ENCODE data around the gene CTNNBL1. TPM values are rescaled to one million over a fixed set of nuclear protein-coding genes. Genes with fewer than 3 reads are reported as not detected.

The CTNNBL1 gene
- total RNA-seq, 2 experiments from 2014 or later, result 31.1 to 33.4 TPM

DNA sequence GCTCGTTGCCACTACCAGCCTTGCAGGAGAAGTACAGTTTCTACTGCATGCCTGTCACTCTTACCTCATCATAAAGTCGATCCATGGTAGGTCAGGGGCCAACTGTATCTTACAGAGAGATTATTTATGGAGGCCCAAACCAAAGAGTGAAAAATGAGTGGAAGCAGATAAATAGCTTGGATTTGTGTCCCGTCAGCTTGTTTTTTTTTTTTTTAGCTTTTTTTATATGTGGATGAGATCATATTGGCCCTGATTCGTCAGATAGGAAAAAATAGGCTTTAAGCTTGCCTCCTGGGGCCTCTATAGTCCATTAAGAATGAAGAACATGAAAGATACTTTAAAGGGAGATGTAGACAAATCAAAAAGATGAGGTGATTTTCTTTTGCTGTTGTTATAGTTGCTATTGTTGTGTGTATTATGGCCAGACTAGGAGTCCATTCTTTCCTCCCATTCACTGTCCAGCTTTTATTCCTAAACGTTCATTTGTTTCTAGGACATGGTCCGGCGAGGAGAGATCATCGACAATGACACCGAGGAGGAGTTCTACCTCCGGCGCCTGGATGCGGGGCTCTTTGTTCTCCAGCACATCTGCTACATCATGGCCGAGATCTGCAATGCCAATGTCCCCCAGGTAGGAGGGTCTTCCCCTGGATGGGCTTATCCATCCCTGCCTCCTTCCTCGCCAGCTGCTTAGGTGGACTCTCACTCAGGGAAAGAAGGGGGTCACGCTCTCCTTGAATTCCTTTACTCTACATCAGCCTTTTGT is 165.8 kb downstream of the CTNNBL1 start:
- Histone ChIP-seq H3K27me3 (ENCODE audit: control insufficient read depth in 1 of 2, insufficient read depth in 2 of 2, low read length in 2 of 2) (no peaks in the 10 kb centered on the region), H3K9me3 (ENCODE audit: control insufficient read depth in 1 of 2, insufficient read depth in 1 of 2, low read length in 2 of 2) (no peaks in the 10 kb centered on the region), H3K36me3 (ENCODE audit: insufficient read depth, low read length) (peaks cover 36% of the 10 kb centered on the region), H3K4me1 (ENCODE audit: insufficient read depth, low read length) (no peaks in the 10 kb centered on the region), H3K27ac (ENCODE audit: low read depth in 1 of 2, low read length in 2 of 2) (no peak overlapping the region), H3K4me3 (ENCODE audit: low read length) (no peak overlapping the region)
- TF ChIP-seq, protein P1, sequence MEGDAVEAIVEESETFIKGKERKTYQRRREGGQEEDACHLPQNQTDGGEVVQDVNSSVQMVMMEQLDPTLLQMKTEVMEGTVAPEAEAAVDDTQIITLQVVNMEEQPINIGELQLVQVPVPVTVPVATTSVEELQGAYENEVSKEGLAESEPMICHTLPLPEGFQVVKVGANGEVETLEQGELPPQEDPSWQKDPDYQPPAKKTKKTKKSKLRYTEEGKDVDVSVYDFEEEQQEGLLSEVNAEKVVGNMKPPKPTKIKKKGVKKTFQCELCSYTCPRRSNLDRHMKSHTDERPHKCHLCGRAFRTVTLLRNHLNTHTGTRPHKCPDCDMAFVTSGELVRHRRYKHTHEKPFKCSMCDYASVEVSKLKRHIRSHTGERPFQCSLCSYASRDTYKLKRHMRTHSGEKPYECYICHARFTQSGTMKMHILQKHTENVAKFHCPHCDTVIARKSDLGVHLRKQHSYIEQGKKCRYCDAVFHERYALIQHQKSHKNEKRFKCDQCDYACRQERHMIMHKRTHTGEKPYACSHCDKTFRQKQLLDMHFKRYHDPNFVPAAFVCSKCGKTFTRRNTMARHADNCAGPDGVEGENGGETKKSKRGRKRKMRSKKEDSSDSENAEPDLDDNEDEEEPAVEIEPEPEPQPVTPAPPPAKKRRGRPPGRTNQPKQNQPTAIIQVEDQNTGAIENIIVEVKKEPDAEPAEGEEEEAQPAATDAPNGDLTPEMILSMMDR (IDR thresholded peaks at IDR 0.05), result no peak
- POLR2A ChIA-PET, result no interaction called here
- DNase-seq (no peak), ATAC-seq (ENCODE audit: poor library complexity) (no peak)
- H3K36me3 Mint-ChIP-seq (ENCODE audit: low read depth), result peaks cover 84% of the 10 kb centered on the region
- no peaks in the 10 kb centered on the region for H3K27me3 Mint-ChIP-seq
- no peaks in the 10 kb centered on the region for H3K9me3 Mint-ChIP-seq
- intact Hi-C loops (cut with DNase I, micrococcal nuclease), result no loop called here
- H3K27ac Mint-ChIP-seq, result no peak overlapping the region
- CTCF ChIA-PET, result no interaction called here
- no peak overlapping the region for H3K4me3 Mint-ChIP-seq
- no peaks in the 10 kb centered on the region for H3K4me1 Mint-ChIP-seq (ENCODE audit: low read depth)

DNA sequence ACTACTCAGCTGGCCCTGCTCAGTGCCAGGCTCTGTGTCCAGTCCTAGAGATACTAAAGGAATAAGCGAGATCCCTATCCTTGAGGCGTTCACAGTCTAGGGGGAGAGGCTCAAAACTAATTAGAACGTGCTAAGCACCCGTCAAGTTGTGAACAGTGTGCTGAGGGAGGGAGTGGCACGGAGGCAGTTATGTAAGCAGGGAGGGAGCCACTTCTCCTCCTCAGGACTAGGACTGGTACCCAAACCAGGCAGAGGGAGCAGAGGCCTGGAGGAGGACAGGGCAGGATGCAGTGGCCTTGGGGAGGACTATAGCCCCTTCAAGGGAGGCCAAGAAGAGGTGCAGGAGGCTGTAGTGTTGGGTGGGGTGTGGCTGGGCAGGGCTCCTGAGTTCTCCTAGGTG is 169.5 kb downstream of the CTNNBL1 start:
- intact Hi-C loops (cut with DNase I, micrococcal nuclease), result no loop called here
- Mint-ChIP-seq H3K27me3 (no peaks in the 10 kb centered on the region), H3K9me3 (no peaks in the 10 kb centered on the region), H3K4me1 (ENCODE audit: low read depth) (no peaks in the 10 kb centered on the region), H3K27ac (no peak overlapping the region), H3K36me3 (ENCODE audit: low read depth) (peaks cover 74% of the 10 kb centered on the region), H3K4me3 (no peak overlapping the region)
- no peaks in the 10 kb centered on the region for H3K9me3 ChIP-seq (ENCODE audit: control insufficient read depth in 1 of 2, insufficient read depth in 1 of 2, low read length in 2 of 2)
- peaks cover 57% of the 10 kb centered on the region for H3K36me3 ChIP-seq (ENCODE audit: insufficient read depth, low read length)
- H3K27me3 ChIP-seq (ENCODE audit: control insufficient read depth in 1 of 2, insufficient read depth in 2 of 2, low read length in 2 of 2), result no peaks in the 10 kb centered on the region
- POLR2A ChIA-PET, result no interaction called here
- no peaks in the 10 kb centered on the region for H3K4me1 ChIP-seq (ENCODE audit: insufficient read depth, low read length)
- TF ChIP-seq, protein P1 (IDR thresholded peaks at IDR 0.05), result no peak
- H3K4me3 ChIP-seq (ENCODE audit: low read length), result no peak overlapping the region
- no peak overlapping the region for H3K27ac ChIP-seq (ENCODE audit: low read depth in 1 of 2, low read length in 2 of 2)
- CTCF ChIA-PET, result no interaction called here
- ATAC-seq (ENCODE audit: poor library complexity) (no peak), DNase-seq (no peak)

DNA sequence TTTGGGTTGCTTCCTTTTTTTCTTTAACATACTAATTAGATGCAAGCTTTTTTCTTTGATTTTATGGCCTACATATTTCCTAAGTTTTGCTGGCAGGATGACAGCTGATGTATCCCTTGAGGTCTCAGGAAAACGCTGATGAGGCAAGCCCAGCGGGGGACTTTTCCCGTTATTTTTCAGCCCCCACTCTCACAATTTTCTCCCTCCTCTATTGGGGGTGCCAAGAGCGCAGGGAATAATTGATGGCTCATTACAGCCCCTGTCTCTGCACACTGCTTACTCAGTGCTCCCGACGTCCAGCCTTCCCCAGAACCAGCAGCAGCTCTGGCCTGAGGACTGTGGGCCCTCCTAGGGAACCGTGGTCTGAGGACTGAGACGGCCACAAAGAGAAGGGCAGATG is 170.5 kb downstream of the CTNNBL1 start:
- ChIA-PET POLR2A (no interaction called here), CTCF (no interaction called here)
- Histone ChIP-seq H3K27me3 (ENCODE audit: control insufficient read depth in 1 of 2, insufficient read depth in 2 of 2, low read length in 2 of 2) (no peaks in the 10 kb centered on the region), H3K27ac (ENCODE audit: low read depth in 1 of 2, low read length in 2 of 2) (no peak overlapping the region), H3K36me3 (ENCODE audit: insufficient read depth, low read length) (peaks cover 61% of the 10 kb centered on the region), H3K4me1 (ENCODE audit: insufficient read depth, low read length) (no peaks in the 10 kb centered on the region), H3K4me3 (ENCODE audit: low read length) (no peak overlapping the region), H3K9me3 (ENCODE audit: control insufficient read depth in 1 of 2, insufficient read depth in 1 of 2, low read length in 2 of 2) (no peaks in the 10 kb centered on the region)
- Mint-ChIP-seq H3K27ac (no peak overlapping the region), H3K4me1 (ENCODE audit: low read depth) (no peaks in the 10 kb centered on the region), H3K27me3 (no peaks in the 10 kb centered on the region), H3K4me3 (no peak overlapping the region), H3K9me3 (no peaks in the 10 kb centered on the region), H3K36me3 (ENCODE audit: low read depth) (peaks cover 74% of the 10 kb centered on the region)
- TF ChIP-seq, protein P1 (IDR thresholded peaks at IDR 0.05), result no peak
- no peak for DNase-seq
- no peak for ATAC-seq (ENCODE audit: poor library complexity)
- intact Hi-C loops (cut with DNase I, micrococcal nuclease), result no loop called here

All from CD4-positive, alpha-beta T cell (primary cell).